IPS-18c (cell line): ENCODE measurements around the gene HKDC1.
"Not testable (repeated sequence)": the region's sequence is repeated elsewhere in the genome, so short reads cannot be mapped to it uniquely, and the experiment has no call there.

ENCODE experiments used
- H3K4me3 ChIP-seq: 2 replicates; pipeline ENCODE4 v1.7.0; 2013; ENCODE audit warnings: low read depth, mild to moderate bottlenecking, low read length, moderate library complexity; ENCODE audit not compliant: insufficient read depth
- H3K9me3 ChIP-seq: one replicate; pipeline ENCODE4 v1.6.1; 2013; ENCODE audit warnings: mild to moderate bottlenecking, low read length, moderate library complexity; ENCODE audit not compliant: control insufficient read depth, insufficient read depth

The HKDC1 gene

DNA sequence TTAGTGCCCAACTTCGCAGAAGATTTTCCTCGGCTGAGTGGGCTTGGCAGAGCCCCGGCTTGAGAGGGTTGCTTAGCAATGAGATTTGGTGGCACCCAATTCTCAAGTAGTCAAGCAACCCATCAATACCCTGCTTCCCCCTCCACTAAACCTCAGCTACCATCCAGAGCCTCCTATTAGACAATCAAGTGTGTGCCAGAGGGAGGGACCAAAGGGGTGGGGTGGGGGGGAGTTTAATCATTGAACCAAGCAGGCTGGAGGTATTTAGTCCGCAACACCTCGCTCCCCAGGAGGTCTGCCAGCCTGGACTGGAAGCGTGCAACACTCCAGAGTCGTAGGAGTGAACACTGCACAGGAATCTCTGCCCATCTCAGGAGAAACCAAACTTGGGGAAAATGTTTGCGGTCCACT is at the start of gene HKDC1:
TSS of gene HKDC1 (plus strand) at position 292 of the 411 bp plus-strand sequence. CDS start at position 396, 104 bp downstream.
- H3K9me3 ChIP-seq: no peaks in the 10 kb centered on the region
- H3K4me3 ChIP-seq: no peak within 1 kb of the TSS

- no peak overlapping the region for H3K4me3 ChIP-seq
- no peaks in the 10 kb centered on the region for H3K9me3 ChIP-seq
Measured at GRCh38 chr10:69172241-69172982, 47.7 kb upstream of the HKDC1 start.

DNA sequence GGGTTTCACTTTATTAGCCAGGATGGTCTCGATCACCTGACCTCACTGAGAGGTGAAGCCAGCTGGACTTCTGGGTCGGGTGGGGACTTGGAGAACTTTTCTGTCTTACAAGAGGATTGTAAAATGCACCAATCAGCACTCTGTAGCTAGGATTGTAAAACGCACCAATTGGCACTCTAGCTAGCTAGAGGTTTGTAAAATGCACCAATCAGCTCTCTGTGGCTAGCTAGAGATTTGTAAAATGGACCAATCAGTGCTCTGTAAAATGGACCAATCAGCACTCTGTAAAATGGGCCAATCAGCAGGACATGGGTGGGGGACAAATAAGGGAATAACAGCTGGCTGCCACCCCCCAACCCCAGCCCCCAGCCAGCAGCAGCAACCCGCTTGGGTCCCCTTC is 44.8 kb upstream of the HKDC1 start:
- not testable (repeated sequence) for H3K9me3 ChIP-seq, H3K4me3 ChIP-seq

DNA sequence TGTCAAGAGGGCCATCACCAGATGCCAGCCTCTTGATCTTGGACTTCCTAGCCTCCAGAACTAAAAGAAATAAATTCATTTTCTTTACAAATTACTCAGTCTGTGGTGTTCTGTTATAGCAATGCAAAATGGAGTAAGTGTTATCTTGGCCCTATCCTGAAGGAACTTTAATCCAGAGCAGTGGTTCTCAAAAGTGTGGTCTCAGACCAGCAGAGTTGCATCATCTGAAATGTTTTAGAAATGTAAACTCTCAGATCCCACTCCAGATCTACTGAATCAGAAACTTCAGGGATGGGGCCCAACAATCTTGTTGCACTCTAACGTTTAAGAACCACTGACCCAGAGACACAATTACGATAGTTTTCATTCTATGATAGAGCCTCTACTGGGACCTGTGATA is 43.3 kb upstream of the HKDC1 start:
- H3K9me3 ChIP-seq: no peaks in the 10 kb centered on the region
- H3K4me3 ChIP-seq: no peak overlapping the region

DNA sequence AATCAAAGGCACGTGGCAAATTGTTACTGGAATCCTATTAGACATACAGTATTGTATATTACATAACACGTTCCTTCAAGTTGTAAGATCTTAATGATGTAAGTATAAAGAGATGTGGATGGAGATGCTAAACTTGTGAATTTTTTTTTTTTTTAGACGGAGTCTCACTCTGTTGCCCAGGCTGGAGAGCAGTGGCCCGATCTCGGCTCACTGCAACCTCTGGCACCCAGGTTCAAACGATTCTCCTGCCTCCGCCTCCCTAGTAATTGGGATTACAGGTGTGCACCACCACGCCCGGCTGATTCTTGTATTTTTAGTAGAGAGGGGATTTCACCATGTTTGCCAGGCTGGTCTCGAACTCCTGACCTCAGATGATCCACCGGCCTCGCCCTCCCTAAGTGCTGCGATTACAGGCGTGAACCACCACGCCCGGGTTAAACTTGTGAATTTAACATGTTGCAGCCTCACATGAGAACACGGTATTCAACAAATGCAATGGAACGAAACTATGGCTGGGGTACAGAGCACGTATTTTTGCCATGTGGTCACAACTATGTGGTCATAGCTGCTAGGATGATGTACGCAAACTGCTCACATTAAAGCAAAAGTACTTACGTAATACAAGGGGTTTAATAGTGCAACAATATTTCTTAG is 40.9 kb upstream of the HKDC1 start:
- peak overlapping the region; percentile 100 for H3K4me3 ChIP-seq
- no peaks in the 10 kb centered on the region for H3K9me3 ChIP-seq

- Histone ChIP-seq H3K4me3 (peak within 1 kb of the TSS; percentile 100), H3K9me3 (no peaks in the 10 kb centered on the region)
Measured at GRCh38 chr10:69179743-69180524, 40.2 kb upstream of the HKDC1 start, which contains the start of gene SUPV3L1. TSS of gene SUPV3L1 (plus strand) at chr10:69180234. CDS start at chr10:69180292, 58 bp downstream.

DNA sequence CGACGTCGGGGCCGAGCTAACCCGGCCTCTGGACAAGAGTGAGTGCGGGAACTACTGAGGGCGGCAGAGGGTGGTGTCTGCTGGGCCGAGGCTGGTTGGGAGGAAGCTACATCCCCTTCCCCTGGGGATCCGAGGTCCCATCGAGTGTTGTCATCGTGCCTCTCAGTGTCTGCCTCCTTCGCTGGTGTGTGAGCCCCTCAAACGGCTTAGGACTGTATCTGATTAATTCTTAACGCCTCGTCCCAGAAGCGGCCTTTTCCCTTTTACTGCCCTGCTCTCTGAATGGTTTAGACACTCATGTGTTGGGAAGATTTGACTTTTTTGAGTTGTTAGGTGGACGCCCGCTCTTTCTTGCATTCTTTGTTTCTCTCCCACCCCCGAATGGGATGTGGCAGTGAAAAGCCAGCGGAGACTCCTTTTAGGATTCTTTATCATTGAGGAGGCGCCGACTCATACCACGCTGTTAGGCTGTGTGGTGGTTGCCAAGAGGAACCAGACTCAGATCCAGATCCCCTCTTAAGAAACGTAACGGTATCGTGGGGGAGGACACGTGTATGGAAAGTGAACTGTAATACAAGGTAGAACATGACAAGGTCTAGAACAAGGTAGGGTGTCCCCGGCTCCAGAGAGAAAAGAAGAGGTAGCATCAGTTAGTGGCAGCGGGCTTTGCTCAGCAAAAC is 39.5 kb upstream of the HKDC1 start:
- Histone ChIP-seq H3K4me3 (peak overlapping the region; percentile 100), H3K9me3 (no peaks in the 10 kb centered on the region)

DNA sequence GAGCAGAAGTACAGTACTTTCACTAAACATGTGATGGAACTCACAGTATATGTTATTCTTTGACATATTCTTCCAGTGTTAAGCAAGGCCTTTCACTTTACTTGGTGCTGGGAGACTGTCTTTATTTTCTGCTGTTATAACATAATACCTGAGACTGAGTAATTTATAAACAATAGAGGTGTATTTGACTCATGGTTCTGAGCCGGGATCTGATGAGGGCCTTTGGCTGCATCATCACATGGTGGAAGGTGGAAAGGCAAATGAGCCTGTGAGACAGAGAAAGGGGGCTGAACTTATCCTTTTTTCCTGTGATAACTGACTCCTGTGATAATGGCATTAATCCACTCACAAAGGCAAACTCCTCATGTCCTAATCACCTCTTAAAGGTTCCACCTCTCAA is 38.7 kb upstream of the HKDC1 start:
- 0 out of 2 replicates have a peak overlapping the region, but pooled peaks have one; percentile 100 for H3K4me3 ChIP-seq
- no peaks in the 10 kb centered on the region for H3K9me3 ChIP-seq

DNA sequence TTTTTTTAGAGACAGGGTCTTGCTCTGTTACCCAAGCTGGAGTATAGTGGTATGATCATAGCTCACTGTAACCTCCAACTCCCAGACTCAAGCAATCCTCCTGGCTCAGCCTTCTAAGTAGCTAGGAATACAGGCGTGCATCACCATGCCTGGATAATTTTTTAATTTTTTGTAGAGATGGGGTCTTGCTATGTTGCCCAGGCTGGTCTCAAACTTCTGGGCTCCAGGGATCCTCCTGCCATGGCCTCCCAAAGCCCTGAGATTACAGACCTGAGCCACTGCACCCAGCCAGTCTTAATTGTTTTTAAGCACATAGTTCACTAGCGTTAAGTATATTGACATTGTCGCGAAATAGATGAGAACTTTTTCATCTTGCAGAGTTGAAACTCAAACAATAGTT is 38.1 kb upstream of the HKDC1 start:
- Histone ChIP-seq H3K4me3 (no peak overlapping the region), H3K9me3 (no peaks in the 10 kb centered on the region)

DNA sequence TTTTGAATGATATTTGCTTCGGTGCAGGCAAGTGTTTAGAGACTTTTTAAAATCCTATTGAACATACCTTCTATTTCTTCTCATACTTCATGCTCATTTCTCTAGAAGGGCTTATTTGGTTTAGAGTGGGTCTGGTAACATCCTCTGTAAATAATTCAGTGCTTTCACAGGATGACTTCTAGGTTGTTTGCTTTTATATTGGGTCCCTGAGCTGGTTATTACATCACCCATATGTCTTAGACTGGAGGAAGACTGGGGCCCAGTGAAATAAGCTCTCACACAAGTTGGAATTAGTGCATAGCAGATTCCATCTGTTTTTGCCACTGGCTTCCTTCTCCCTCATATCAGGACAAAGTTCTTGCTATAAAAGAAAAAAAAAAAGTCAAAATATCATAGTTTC is 33.6 kb upstream of the HKDC1 start:
- no peaks in the 10 kb centered on the region for H3K9me3 ChIP-seq
- H3K4me3 ChIP-seq: no peak overlapping the region

- H3K9me3 ChIP-seq: no peaks in the 10 kb centered on the region
- no peak overlapping the region for H3K4me3 ChIP-seq
Measured at GRCh38 chr10:69201045-69201444, 19.1 kb upstream of the HKDC1 start.

- Histone ChIP-seq H3K9me3 (no peaks in the 10 kb centered on the region), H3K4me3 (no peak overlapping the region)
Measured at GRCh38 chr10:69202332-69202731, 17.8 kb upstream of the HKDC1 start.

- Histone ChIP-seq H3K4me3 (no peak overlapping the region), H3K9me3 (no peaks in the 10 kb centered on the region)
Measured at GRCh38 chr10:69208761-69209160, 11.4 kb upstream of the HKDC1 start.

DNA sequence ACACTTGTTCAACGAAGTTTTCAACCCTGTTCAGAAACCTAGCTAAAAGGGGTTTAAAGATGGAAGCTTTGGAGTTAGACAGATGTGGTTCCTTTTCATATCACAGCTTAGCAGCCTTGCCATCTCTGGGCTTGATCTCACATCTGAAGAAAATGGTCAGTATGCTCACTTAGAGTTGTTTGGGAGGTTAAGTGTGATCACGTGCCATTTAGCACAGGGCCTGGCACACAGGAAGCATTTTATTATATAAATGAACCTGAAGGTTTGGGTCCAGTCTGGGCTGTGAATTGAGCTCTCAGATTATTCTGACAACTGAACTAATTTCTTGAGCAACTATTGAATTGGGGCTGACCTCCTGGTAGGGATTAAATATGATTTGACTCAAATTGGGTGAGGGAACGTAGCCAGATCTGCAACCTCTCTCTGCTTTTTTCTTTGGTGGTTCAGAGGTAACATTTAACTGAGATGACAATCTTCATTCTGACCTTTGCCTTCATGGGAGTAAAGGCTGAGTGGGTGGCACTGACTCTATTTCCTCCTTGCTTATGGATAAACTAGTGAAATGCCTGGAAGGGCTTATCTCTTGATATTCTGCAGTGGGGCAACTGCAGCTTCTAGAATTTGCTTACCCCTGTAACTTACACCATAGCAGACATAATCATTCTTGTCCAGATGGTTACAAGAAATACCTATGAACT is 10.2 kb upstream of the HKDC1 start:
- H3K4me3 ChIP-seq: no peak overlapping the region
- H3K9me3 ChIP-seq: no peaks in the 10 kb centered on the region

GRCh38 chr10:69211104-69211503 is 9.0 kb upstream of the HKDC1 start:
- Histone ChIP-seq H3K4me3 (no peak overlapping the region), H3K9me3 (no peaks in the 10 kb centered on the region)

DNA sequence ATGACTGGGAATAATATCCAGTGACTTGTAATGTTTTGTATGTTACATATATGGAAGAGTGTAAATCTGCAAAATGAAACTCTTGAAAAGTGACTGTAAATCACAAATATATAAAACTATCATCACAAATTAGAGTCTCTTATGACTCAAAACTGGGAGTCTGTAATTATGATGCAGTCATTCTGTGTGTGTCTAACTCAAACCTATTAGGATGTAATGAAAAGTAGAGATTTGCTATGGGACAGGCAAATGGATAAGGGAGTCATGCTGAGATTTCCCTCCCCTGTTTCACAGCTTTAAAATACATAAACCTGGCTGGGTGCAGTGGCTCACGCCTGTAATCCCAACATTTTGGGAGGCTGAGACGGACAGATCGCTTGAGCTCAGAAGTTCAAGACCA is 8.6 kb upstream of the HKDC1 start:
- H3K9me3 ChIP-seq: no peaks in the 10 kb centered on the region
- no peak overlapping the region for H3K4me3 ChIP-seq
